Lung microvascular endothelial cell (primary cell): ENCODE results near the gene BCL2A1. TPM values are rescaled to one million over a fixed set of nuclear protein-coding genes. Genes with fewer than 3 reads are reported as not detected.
"Not testable (repeated sequence)": the region's sequence is repeated elsewhere in the genome, so short reads cannot be mapped to it uniquely, and the experiment has no call there.

Source experiments
- DNase-seq, 2 donors: peaks; one replicate each; pipeline versions ENCODE4 v3.0.0 to v3.0.0-alpha.2; 2010; ENCODE audit warnings: low read depth in 2 of 2
- total RNA-seq: library from RNA; depleted of rRNA; stranded (reverse); fragments of >200 nt; gene quantifications from 2 replicates; pipeline ENCODE4 v1.2.1, GENCODE V29; 2014

Gene BCL2A1
- total RNA-seq, 1 donor from 2014 or later = not detected

DNA sequence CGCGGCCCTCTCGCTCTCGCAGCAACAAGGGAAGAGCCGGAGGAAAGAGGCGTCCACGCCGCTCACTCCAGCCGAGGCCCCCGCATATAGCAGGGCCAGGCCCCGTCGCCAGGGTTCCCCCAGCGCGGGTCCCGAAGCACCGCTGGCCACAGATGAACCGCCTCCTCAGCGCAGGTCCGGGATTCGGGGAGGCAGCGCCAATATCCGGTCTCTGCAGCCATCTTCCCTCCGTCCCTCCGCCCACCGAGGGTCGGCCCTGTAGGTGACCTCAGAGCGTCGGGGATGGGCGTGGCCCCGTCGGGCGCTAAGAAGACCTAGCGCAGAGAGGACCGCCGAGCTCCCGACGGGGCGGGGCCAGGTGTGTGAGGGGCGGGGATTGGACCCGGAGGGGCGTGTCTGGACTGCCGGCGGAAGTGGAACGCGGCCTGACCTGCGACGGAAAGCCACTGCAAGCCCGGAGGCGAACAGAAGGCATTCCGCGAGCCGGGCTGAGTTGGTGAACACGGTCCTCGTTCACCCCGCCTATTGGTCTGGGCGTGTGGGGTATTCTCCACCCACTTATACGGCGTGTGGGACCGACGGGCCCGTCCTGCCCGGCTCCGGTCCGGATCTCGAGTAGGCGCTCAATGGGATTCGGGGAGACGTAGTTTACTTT lies 47.4 kb downstream of the BCL2A1 start:
- peak; percentile 93 to 94 for DNase-seq

DNA sequence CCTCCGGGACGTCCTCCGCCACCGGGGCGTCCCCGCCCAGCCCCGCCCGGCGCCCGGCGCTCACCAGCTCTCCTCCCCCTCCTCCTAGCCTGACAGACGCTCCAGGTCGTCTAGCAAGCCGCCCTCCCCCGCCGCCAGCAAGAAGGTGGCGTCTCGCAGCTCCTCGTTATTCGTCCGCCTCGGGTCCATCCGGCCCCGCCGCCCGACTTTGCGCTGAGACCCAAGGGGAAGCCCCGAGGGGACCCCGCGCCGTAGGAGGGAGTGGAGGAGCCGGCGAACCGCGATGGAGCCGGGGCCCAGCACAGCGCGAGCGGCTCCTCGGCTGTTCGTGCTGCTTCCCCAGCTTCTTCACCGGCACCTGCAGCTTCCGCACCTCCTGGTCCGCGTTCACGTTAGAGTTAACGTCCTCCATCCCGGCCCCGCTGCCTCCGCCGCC lies 47.9 kb downstream of the BCL2A1 start:
- peak; percentile 53 to 57 for DNase-seq

GRCh38 chr15:79922512-79923078 lies 48.4 kb downstream of the BCL2A1 start:
- no peak for DNase-seq

GRCh38 chr15:79919749-79920511 lies 51.1 kb downstream of the BCL2A1 start:
- no peak for DNase-seq

DNA sequence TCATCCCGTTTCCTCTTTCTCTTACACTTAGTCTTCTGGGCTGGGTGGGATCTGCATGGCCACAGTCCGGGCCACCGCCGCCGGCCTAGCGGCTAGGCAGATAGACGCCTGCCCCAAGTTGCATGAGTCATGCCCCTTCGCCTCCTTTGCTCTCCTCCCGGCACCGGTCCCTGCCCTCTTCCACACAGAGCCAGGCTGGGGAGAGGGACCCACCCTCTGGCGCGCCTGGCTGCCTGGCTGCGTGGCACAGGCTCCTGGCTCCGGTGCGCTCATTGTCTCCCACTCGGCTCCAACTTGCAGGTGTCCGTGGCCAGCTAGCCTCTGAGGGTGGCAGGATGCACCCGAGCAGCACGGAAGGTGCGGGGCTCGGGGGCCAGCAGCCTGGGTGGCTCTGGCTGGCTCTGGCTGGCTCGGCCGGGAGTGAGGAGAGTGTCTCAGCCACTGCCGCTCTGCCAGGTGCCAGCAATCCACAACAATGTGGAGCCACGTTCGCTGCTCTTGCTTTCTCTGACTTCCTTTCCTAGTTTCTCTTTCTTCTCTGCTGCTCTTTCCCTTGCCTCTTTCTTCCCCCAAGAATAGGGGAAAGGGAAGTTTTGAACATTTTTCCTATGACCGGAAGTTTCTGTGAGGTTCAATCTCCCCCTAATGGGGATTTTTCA lies 51.8 kb downstream of the BCL2A1 start:
- DNase-seq = no peak

GRCh38 chr15:79918278-79918677 lies 52.7 kb downstream of the BCL2A1 start:
- DNase-seq = no peak

- DNase-seq = no peak
These were observed 54.4 kb downstream of the BCL2A1 start for GRCh38 chr15:79916502-79917132.

DNA sequence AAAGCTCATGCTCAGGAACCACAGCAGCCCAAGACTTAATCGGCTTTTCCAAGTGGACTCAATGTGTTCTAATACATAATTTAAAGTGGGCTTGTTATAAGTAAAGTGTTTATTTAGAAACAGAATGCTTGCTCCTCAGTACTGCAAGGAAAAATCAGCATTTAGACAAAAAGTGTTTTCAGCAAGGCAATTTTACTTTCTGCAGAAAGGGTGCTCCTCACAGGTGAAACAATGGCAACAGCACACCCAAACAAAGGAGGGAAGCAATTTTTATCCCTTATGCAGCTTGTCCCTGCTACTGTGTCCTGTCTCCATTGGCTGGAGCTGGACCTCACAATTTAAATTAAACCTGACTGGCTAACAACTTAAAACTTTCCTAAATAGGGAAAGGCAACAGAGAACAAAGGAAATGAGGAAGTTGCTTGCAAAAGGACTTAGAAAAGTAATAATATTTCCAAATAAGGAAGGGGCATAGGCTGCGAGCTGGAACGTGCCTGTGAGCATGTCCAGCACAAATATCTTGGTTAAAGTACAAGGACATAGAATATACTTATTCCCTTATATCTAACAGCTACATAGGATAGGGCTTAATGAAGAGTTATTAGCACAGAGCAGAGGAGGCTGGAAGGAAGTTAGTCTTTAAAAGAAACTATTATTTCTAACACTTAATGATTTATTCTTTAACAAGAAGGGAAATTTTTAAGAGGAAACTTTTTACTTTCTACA lies 55.1 kb downstream of the BCL2A1 start:
- not testable (repeated sequence) for DNase-seq

- DNase-seq = no peak
These were observed 56.3 kb downstream of the BCL2A1 start for GRCh38 chr15:79914728-79915127.

Other genes with a start within 250 kb of the BCL2A1 start
- gene MTHFS, start 74.2 kb downstream of the BCL2A1 start, total RNA-seq = 13.9 and 16.1 TPM in 2 replicates
- 153 and 205 TPM in 2 replicates for gene ZFAND6, start 88.5 kb upstream of the BCL2A1 start, total RNA-seq
- gene FAH, start 181.8 kb upstream of the BCL2A1 start, total RNA-seq = 3.4 and 9.4 TPM in 2 replicates